Transverse colon (tissue), 4 donors: Measurements from ENCODE around the gene MAST4.

Source experiments
- EP300 ChIP-seq: sonication (generic); formaldehyde crosslinking; IDR thresholded peaks from one replicate; pipeline ENCODE4 v1.6.1; 2017; ENCODE audit warnings: antibody characterized with exemption, low read depth
- POLR2A ChIP-seq: fragments of 450-650 bp; IDR thresholded peaks from one replicate; pipeline ENCODE4 v1.6.1; 2016; ENCODE audit warnings: antibody characterized with exemption, mild to moderate bottlenecking, moderate library complexity
- POLR2AphosphoS5 ChIP-seq, 3 donors: sonication (generic); formaldehyde crosslinking; IDR thresholded peaks; one replicate each; pipeline ENCODE4 v1.6.1; 2016; ENCODE audit warnings: antibody characterized with exemption in 3 of 3
- TF ChIP-seq, protein P1 (sequence below), 5 experiments: fragments of 200-600 bp in 3 of 5; fragments of 450-650 bp in 2 of 5; sonication (generic) in 3 of 5; IDR thresholded peaks; 1 replicate in 2 of 5; 2 replicates in 3 of 5; pipeline ENCODE4 v1.5.1; 2016 to 2017; ENCODE audit warnings: antibody characterized with exemption in 5 of 5, inconsistent platforms in 3 of 5, mild to moderate bottlenecking in 2 of 5, moderate library complexity in 1 of 5

DNA sequence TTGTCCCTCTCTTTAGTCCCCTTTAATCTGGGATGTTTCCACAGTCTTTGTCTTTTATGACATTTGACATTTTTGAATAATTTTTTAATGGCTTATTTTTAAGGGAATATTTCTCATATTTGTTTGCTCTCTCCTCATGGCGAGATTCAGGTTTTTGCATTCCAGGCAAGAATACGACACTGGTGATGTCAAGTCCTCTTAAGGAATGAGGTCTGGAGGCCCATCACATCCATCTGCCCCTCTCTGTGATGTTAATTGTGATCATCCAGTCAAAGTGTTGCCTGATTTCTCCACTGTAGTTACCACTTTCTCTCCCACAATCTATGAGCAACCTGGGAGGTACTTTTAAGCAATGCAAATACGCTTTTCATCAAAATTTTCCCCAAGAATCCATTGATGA lies 193.2 kb downstream of the MAST4 start:
- TF ChIP-seq, protein P1, sequence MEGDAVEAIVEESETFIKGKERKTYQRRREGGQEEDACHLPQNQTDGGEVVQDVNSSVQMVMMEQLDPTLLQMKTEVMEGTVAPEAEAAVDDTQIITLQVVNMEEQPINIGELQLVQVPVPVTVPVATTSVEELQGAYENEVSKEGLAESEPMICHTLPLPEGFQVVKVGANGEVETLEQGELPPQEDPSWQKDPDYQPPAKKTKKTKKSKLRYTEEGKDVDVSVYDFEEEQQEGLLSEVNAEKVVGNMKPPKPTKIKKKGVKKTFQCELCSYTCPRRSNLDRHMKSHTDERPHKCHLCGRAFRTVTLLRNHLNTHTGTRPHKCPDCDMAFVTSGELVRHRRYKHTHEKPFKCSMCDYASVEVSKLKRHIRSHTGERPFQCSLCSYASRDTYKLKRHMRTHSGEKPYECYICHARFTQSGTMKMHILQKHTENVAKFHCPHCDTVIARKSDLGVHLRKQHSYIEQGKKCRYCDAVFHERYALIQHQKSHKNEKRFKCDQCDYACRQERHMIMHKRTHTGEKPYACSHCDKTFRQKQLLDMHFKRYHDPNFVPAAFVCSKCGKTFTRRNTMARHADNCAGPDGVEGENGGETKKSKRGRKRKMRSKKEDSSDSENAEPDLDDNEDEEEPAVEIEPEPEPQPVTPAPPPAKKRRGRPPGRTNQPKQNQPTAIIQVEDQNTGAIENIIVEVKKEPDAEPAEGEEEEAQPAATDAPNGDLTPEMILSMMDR (IDR thresholded peaks at IDR 0.05), result no peak
- no peak for TF ChIP-seq EP300
- no peak for TF ChIP-seq POLR2A
- no peak for TF ChIP-seq POLR2AphosphoS5 (IDR thresholded peaks at IDR 0.05)
